Panc1 (cell line): ENCODE data around the gene ZNF444. TPM values are rescaled to one million over a fixed set of nuclear protein-coding genes. Genes with fewer than 3 reads are reported as not detected.

Experiments
- ATAC-seq: fragments of 200-7000 bp; cut with Tn5 transposase; 2 replicates; pipeline ENCODE4 v1.9.1; 2020; ENCODE audit warnings: mild to moderate bottlenecking, moderate library complexity
- BruUV-seq: library from RNA; stranded (reverse); fragments of 400-500 nt; replicated peaks from 2 replicates; lab custom pipeline; 2021; lab: Mats Ljungman, UMichigan
- CTCF ChIA-PET: fragments of 300-600 bp; sonication (Branson Sonifier 250); formaldehyde crosslinking; loops from one replicate; lab custom pipeline; 2022; ENCODE audit warnings: antibody characterized with exemption; lab: Charles Lee
- POLR2A ChIA-PET: fragments of 300-600 bp; sonication (Branson Sonifier 250); formaldehyde crosslinking; loops from one replicate; lab custom pipeline; 2022; ENCODE audit warnings: antibody characterized with exemption; lab: Charles Lee
- DNase-seq: peaks from one replicate; pipeline ENCODE4 v3.0.0-alpha.2; 2010; ENCODE audit warnings: low read depth, low spot score
- H3K27ac ChIP-seq: 2 replicates; pipeline ENCODE4 v1.5.1; 2011; ENCODE audit warnings: mild to moderate bottlenecking, low read length, inconsistent platforms
- H3K27me3 ChIP-seq: fragments of 200-500 bp; sonication (Bioruptor generic); 2 replicates; pipeline ENCODE4 v1.6.0; 2014; ENCODE audit warnings: low read length, inconsistent platforms; ENCODE audit not compliant: control insufficient read depth, insufficient read depth
- H3K36me3 ChIP-seq: fragments of 200-500 bp; sonication (Bioruptor generic); 2 replicates; pipeline ENCODE4 v1.5.1; 2014; ENCODE audit warnings: inconsistent platforms, mild to moderate bottlenecking, low read length, moderate library complexity; ENCODE audit not compliant: control insufficient read depth, insufficient read depth
- H3K4me1 ChIP-seq: 2 replicates; pipeline ENCODE4 v1.5.1; 2011; ENCODE audit warnings: inconsistent platforms, mild to moderate bottlenecking, low read length, moderate library complexity; ENCODE audit not compliant: control insufficient read depth, insufficient read depth
- H3K4me3 ChIP-seq, 2 experiments: 2 replicates each; pipeline ENCODE4 v1.5.1; 2011 to 2012; ENCODE audit warnings: low read depth in 2 of 2, low read length in 2 of 2, mild to moderate bottlenecking in 2 of 2, inconsistent platforms in 1 of 2, moderate library complexity in 1 of 2
- H3K9me3 ChIP-seq: fragments of 200-500 bp; sonication (Bioruptor generic); 2 replicates; pipeline ENCODE4 v1.5.1; 2014; ENCODE audit warnings: low read depth, mild to moderate bottlenecking, inconsistent platforms, low read length, moderate library complexity; ENCODE audit not compliant: control insufficient read depth, insufficient read depth
- CTCF ChIP-seq: fragments of 450-650 bp; IDR thresholded peaks from 2 replicates; pipeline ENCODE4 v1.5.1; 2017; ENCODE audit warnings: mild to moderate bottlenecking
- POLR2AphosphoS5 ChIP-seq: IDR thresholded peaks from 2 replicates; pipeline ENCODE4 v1.6.1; 2012; ENCODE audit warnings: mild to moderate bottlenecking, low read depth, low read length, moderate library complexity
- REST ChIP-seq, 2 experiments: IDR thresholded peaks; 2 replicates each; pipeline ENCODE4 v1.6.1; 2011 to 2012; ENCODE audit warnings: low read depth in 2 of 2, control low read depth in 1 of 2, low read length in 1 of 2, mild to moderate bottlenecking in 1 of 2, moderate library complexity in 1 of 2; ENCODE audit not compliant: insufficient read depth in 1 of 2
- SIN3A ChIP-seq: IDR thresholded peaks from 2 replicates; pipeline ENCODE4 v1.6.1; 2012; ENCODE audit warnings: low read depth, mild to moderate bottlenecking, low read length, moderate library complexity, borderline replicate concordance; ENCODE audit not compliant: insufficient read depth
- TCF7L2 ChIP-seq: IDR thresholded peaks from 2 replicates; pipeline ENCODE4 v1.6.1; 2011; ENCODE audit warnings: mild to moderate bottlenecking, low read depth, low read length, inconsistent platforms
- in situ Hi-C: cut with HindIII; loops from 2 replicates; pipeline ENCODE4 v1.10.0; 2016; ENCODE audit warnings: low sequenced_read_pairs, low pct_unique_long_range_greater_than_20kb
- intact Hi-C: fragments of 100-400 bp; cut with micrococcal nuclease; formaldehyde crosslinking; loops from one replicate; pipeline ENCODE4 v1.10.0; 2022; ENCODE audit not compliant: unreplicated experiment
- total RNA-seq: library from RNA; stranded (reverse); gene quantifications from one replicate; pipeline ENCODE4 v1.2.1, GENCODE V29; 2021; ENCODE audit not compliant: unreplicated experiment

ZNF444 gene
- total RNA-seq, 1 experiment from 2014 or later, result 81.5 TPM

- TF ChIP-seq POLR2AphosphoS5 (no peak), CTCF (no peak), REST (IDR thresholded peaks at IDR 0.05; ENCODE audit: insufficient read depth in 1 of 2, low read depth in 2 of 2, low read length in 1 of 2) (no peak), TCF7L2 (no peak), SIN3A (no peak)
- no peak; the same call in 1 of the 2 replicates for ATAC-seq
- Histone ChIP-seq H3K4me1 (peaks cover 23% of the 10 kb centered on the region), H3K36me3 (no peaks in the 10 kb centered on the region), H3K9me3 (no peaks in the 10 kb centered on the region), H3K27ac (peak overlapping the region; percentile 72), H3K4me3 (peak overlapping the region; percentile 61 to 71), H3K27me3 (no peaks in the 10 kb centered on the region)
- DNase-seq, result no peak
- BruUV-seq, result TSS peak; percentile 96
- intact Hi-C loops (no loop called here), in situ Hi-C loops (no loop called here)
- ChIA-PET POLR2A (interaction anchor here (0.5 to 0.6 kb wide), 2 partner anchors 20 to 33 kb away, joined by 4 to 6 read pairs; no protein-coding TSS in a partner anchor), CTCF (no interaction called here)
Observed at GRCh38 chr19:56139847-56140582, 1.1 kb upstream of the ZNF444 start.

- Histone ChIP-seq H3K27me3 (no peaks in the 10 kb centered on the region), H3K27ac (peak overlapping the region; percentile 84), H3K4me1 (peaks cover 23% of the 10 kb centered on the region), H3K4me3 (peak overlapping the region; percentile 61 to 71), H3K36me3 (no peaks in the 10 kb centered on the region), H3K9me3 (no peaks in the 10 kb centered on the region)
- DNase-seq (no peak), ATAC-seq (no peak)
- CTCF ChIA-PET, result no interaction called here
- POLR2A ChIA-PET, result interaction anchor here (0.5 to 0.6 kb wide), 2 partner anchors 23 to 1050 kb away, joined by 4 to 18 read pairs; no protein-coding TSS in a partner anchor
- in situ Hi-C loops, result no loop called here
- no peak for TF ChIP-seq TCF7L2
- no peak for TF ChIP-seq CTCF
- no peak for TF ChIP-seq POLR2AphosphoS5
- no peak for TF ChIP-seq SIN3A
- TF ChIP-seq REST (IDR thresholded peaks at IDR 0.05; ENCODE audit: insufficient read depth in 1 of 2, low read depth in 2 of 2, low read length in 1 of 2), result no peak
- no TSS peak for BruUV-seq
- intact Hi-C loops, result no loop called here
Observed at GRCh38 chr19:56141417-56141993, 418 bp downstream of the ZNF444 start.
